Activated naive CD4-positive, alpha-beta T cell treated with anti-CD3 and anti-CD28 coated beads for 36 hours (primary cell): ENCODE measurements around the gene SMPD4. TPM values are rescaled to one million over a fixed set of nuclear protein-coding genes. Genes with fewer than 3 reads are reported as not detected.
"Not testable (repeated sequence)": the region's sequence is repeated elsewhere in the genome, so short reads cannot be mapped to it uniquely, and the experiment has no call there.

Experiments
- CTCF ChIA-PET: fragments of 350-600 bp; sonication (Branson Sonifier 250); formaldehyde crosslinking; loops from one replicate; lab custom pipeline; 2021; ENCODE audit warnings: antibody characterized with exemption; lab: Charles Lee
- DNase-seq: peaks from one replicate; pipeline ENCODE4 v3.0.0-alpha.2; 2020
- H3K27ac Mint-ChIP-seq: one replicate; pipeline ENCODE4 v1.8.0; 2021; ENCODE audit warnings: mild to moderate bottlenecking, mixed read lengths
- H3K27me3 Mint-ChIP-seq: one replicate; pipeline ENCODE4 v1.8.0; 2021; ENCODE audit warnings: low read depth, mixed read lengths
- H3K36me3 Mint-ChIP-seq: one replicate; pipeline ENCODE4 v1.8.0; 2021; ENCODE audit warnings: low read depth, mixed read lengths
- H3K4me1 Mint-ChIP-seq: one replicate; pipeline ENCODE4 v1.8.0; 2021; ENCODE audit warnings: low read depth, mixed read lengths
- H3K4me3 Mint-ChIP-seq: one replicate; pipeline ENCODE4 v1.8.0; 2021; ENCODE audit warnings: mild to moderate bottlenecking, moderate library complexity, mixed read lengths
- H3K9me3 Mint-ChIP-seq: one replicate; pipeline ENCODE4 v1.8.0; 2021; ENCODE audit warnings: mixed read lengths
- intact Hi-C: fragments of 100-400 bp; cut with micrococcal nuclease; formaldehyde crosslinking; loops from one replicate; pipeline ENCODE4 v1.15.1; 2023
- total RNA-seq, 2 experiments: library from RNA; stranded (reverse); gene quantifications; one replicate each; pipeline ENCODE4 v1.2.3, GENCODE V29; 2021

Gene SMPD4
- total RNA-seq, 2 experiments from 2014 or later = 70.8 to 71.5 TPM

GRCh38 chr2:130153721-130154422 is 27.5 kb downstream of the SMPD4 start:
- H3K9me3 Mint-ChIP-seq, H3K4me1 Mint-ChIP-seq, CTCF ChIA-PET, H3K27ac Mint-ChIP-seq, H3K4me3 Mint-ChIP-seq, H3K27me3 Mint-ChIP-seq, DNase-seq: not testable (repeated sequence)
- intact Hi-C loops = loop anchor here (10.0 kb wide), 1 partner anchor 181 kb away; no protein-coding TSS in a partner anchor
- H3K36me3 Mint-ChIP-seq = peaks cover 13% of the 10 kb centered on the region

GRCh38 chr2:130152816-130153595 is 28.4 kb downstream of the SMPD4 start:
- peaks cover 10% of the 10 kb centered on the region for H3K36me3 Mint-ChIP-seq
- no peaks in the 10 kb centered on the region for H3K27me3 Mint-ChIP-seq
- no peaks in the 10 kb centered on the region for H3K9me3 Mint-ChIP-seq
- intact Hi-C loops = loop anchor here (10.0 kb wide), 1 partner anchor 182 kb away; no protein-coding TSS in a partner anchor
- DNase-seq = no peak
- H3K27ac Mint-ChIP-seq = no peak overlapping the region
- H3K4me1 Mint-ChIP-seq = no peaks in the 10 kb centered on the region
- CTCF ChIA-PET = no interaction called here
- H3K4me3 Mint-ChIP-seq = no peak overlapping the region

GRCh38 chr2:130152136-130152815 is 29.1 kb downstream of the SMPD4 start:
- H3K4me3 Mint-ChIP-seq, H3K9me3 Mint-ChIP-seq, H3K4me1 Mint-ChIP-seq, H3K27me3 Mint-ChIP-seq, H3K27ac Mint-ChIP-seq, DNase-seq, CTCF ChIA-PET: not testable (repeated sequence)
- intact Hi-C loops = loop anchor here (10.0 kb wide), 1 partner anchor 183 kb away; no protein-coding TSS in a partner anchor
- H3K36me3 Mint-ChIP-seq = peaks cover 10% of the 10 kb centered on the region

- H3K9me3 Mint-ChIP-seq, CTCF ChIA-PET: not testable (repeated sequence)
These were observed 30.3 kb downstream of the SMPD4 start for GRCh38 chr2:130151145-130151512.

GRCh38 chr2:130150181-130151144 is 30.9 kb downstream of the SMPD4 start:
- H3K27me3 Mint-ChIP-seq = peaks cover 5% of the 10 kb centered on the region
- H3K27ac Mint-ChIP-seq = no peak overlapping the region
- CTCF ChIA-PET = no interaction called here
- H3K4me3 Mint-ChIP-seq = no peak overlapping the region
- intact Hi-C loops = loop anchor here (10.0 kb wide), 1 partner anchor 184 kb away; no protein-coding TSS in a partner anchor
- DNase-seq = no peak
- H3K4me1 Mint-ChIP-seq = no peaks in the 10 kb centered on the region
- peaks cover 10% of the 10 kb centered on the region for H3K36me3 Mint-ChIP-seq
- no peaks in the 10 kb centered on the region for H3K9me3 Mint-ChIP-seq

More at GRCh38 chr2:130151145-130151512, 30.3 kb downstream of the SMPD4 start:
- not testable (repeated sequence) for DNase-seq, H3K4me1 Mint-ChIP-seq, H3K27me3 Mint-ChIP-seq, H3K27ac Mint-ChIP-seq, H3K4me3 Mint-ChIP-seq
- peaks cover 10% of the 10 kb centered on the region for H3K36me3 Mint-ChIP-seq
- intact Hi-C loops = loop anchor here (10.0 kb wide), 1 partner anchor 184 kb away; no protein-coding TSS in a partner anchor

GRCh38 chr2:130148515-130148914 is 32.9 kb downstream of the SMPD4 start:
- intact Hi-C loops, H3K4me1 Mint-ChIP-seq, H3K36me3 Mint-ChIP-seq, DNase-seq, H3K4me3 Mint-ChIP-seq, H3K27me3 Mint-ChIP-seq, H3K27ac Mint-ChIP-seq, H3K9me3 Mint-ChIP-seq, CTCF ChIA-PET: not testable (repeated sequence)

GRCh38 chr2:130145006-130145414 is 36.4 kb downstream of the SMPD4 start, which contains the start of gene CCDC74B:
TSS of gene CCDC74B (minus strand) at chr2:130145112. CDS start at chr2:130144996, 116 bp downstream.
- H3K4me1 Mint-ChIP-seq, H3K36me3 Mint-ChIP-seq, H3K9me3 Mint-ChIP-seq, H3K27ac Mint-ChIP-seq: not testable (repeated sequence)
- CTCF ChIA-PET = interaction anchor here (1.0 kb wide), 1 partner anchor 187 kb away, joined by 4 read pairs; no protein-coding TSS in a partner anchor
- peaks cover 12% of the 10 kb centered on the region for H3K27me3 Mint-ChIP-seq
- peak within 1 kb of the TSS; percentile 75 for H3K4me3 Mint-ChIP-seq
- intact Hi-C loops = loop anchor here (1.0 kb wide), 1 partner anchor 36 kb away; the partner anchor contains the start of gene SMPD4
- DNase-seq = peak; percentile 68

GRCh38 chr2:130143266-130144039 is 37.9 kb downstream of the SMPD4 start:
- Mint-ChIP-seq H3K27me3 (peaks cover 12% of the 10 kb centered on the region), H3K4me3 (peak overlapping the region; percentile 75)
- intact Hi-C loops, H3K27ac Mint-ChIP-seq, H3K4me1 Mint-ChIP-seq, H3K9me3 Mint-ChIP-seq, H3K36me3 Mint-ChIP-seq: not testable (repeated sequence)
- CTCF ChIA-PET = interaction anchor here (0.6 kb wide), 1 partner anchor 26 kb away, joined by 4 read pairs; no protein-coding TSS in a partner anchor
- peak; percentile 14 for DNase-seq

- intact Hi-C loops, DNase-seq, H3K36me3 Mint-ChIP-seq, H3K4me1 Mint-ChIP-seq, CTCF ChIA-PET, H3K9me3 Mint-ChIP-seq, H3K4me3 Mint-ChIP-seq, H3K27ac Mint-ChIP-seq: not testable (repeated sequence)
- H3K27me3 Mint-ChIP-seq = peaks cover 12% of the 10 kb centered on the region
These were observed 38.8 kb downstream of the SMPD4 start for GRCh38 chr2:130142396-130143265.

- H3K9me3 Mint-ChIP-seq, CTCF ChIA-PET, H3K27ac Mint-ChIP-seq, DNase-seq, H3K36me3 Mint-ChIP-seq, H3K4me3 Mint-ChIP-seq, H3K4me1 Mint-ChIP-seq, intact Hi-C loops: not testable (repeated sequence)
- peaks cover 12% of the 10 kb centered on the region for H3K27me3 Mint-ChIP-seq
These were observed 39.6 kb downstream of the SMPD4 start for GRCh38 chr2:130141645-130142370.
